ENCODE measurements around the gene EPB41. TPM values are rescaled to one million over a fixed set of nuclear protein-coding genes. Genes with fewer than 3 reads are reported as not detected.

The EPB41 gene
- total and polyA plus RNA-seq, 9 of the 15 experiments (the other 6 are each of a cell fraction or from before 2014, with no cell fraction given) = 3.7 to 213 (median 141) TPM

DNA sequence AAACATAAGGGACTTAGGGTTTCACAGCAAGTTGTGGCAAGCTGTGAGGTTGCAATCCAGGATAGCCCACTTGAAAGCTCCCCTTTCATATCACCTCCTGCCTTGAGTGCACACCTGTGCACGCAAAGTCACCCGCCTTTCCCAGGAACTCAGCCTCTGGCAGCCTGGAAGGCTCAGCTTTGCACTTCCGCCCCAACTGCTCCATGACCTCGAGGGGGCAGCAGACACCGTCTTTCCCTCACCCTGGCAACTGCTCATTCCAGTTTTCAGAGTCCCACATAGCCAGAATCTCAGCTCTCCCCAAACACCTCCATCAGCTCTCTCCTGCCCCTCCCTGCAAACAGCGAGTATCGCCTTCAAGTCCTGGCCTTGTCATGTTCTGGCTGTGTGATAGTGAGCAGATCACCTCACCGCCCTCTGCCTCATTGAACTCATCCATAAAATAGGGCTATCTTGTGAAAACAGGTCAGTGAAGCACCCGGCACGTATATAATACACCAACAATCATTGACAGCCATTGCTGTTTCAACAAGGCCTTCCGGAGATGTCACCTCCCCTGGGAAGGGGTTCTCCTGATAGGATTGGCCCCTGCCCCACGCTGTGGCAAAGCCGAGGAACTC, 32.2 kb upstream of the EPB41 start (continued):
- TF ChIP-seq, protein P1, sequence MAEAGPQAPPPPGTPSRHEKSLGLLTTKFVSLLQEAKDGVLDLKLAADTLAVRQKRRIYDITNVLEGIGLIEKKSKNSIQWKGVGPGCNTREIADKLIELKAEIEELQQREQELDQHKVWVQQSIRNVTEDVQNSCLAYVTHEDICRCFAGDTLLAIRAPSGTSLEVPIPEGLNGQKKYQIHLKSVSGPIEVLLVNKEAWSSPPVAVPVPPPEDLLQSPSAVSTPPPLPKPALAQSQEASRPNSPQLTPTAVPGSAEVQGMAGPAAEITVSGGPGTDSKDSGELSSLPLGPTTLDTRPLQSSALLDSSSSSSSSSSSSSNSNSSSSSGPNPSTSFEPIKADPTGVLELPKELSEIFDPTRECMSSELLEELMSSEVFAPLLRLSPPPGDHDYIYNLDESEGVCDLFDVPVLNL (CRISPR knock-in tag; IDR thresholded peaks at IDR 0.05; ENCODE audit: low read depth) = peak; percentile 27; the same call in 1 of the 2 replicates
- TF ChIP-seq, protein P2, sequence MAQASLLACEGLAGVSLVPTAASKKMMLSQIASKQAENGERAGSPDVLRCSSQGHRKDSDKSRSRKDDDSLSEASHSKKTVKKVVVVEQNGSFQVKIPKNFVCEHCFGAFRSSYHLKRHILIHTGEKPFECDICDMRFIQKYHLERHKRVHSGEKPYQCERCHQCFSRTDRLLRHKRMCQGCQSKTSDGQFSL (CRISPR knock-in tag; IDR thresholded peaks at IDR 0.05) = peak; percentile 87; the same call in 1 of the 2 replicates
- TF ChIP-seq, protein P2 (tag; IDR thresholded peaks at IDR 0.05) = no peak
- TF ChIP-seq ATF7 (IDR thresholded peaks at IDR 0.05) (peak; percentile 88), MCM5 (IDR thresholded peaks at IDR 0.05; ENCODE audit: low read depth) (no peak), HMG20A (CRISPR knock-in tag; conservative IDR thresholded peaks at IDR 0.05) (no peak), NR4A1 (CRISPR knock-in tag; IDR thresholded peaks at IDR 0.05) (no peak), NR4A1 (tag; IDR thresholded peaks at IDR 0.05) (0 out of 2 replicates have a peak, but pooled peaks have one; percentile 73), ARNT (IDR thresholded peaks at IDR 0.05) (peak; percentile 81 to 96), MEF2A (IDR thresholded peaks at IDR 0.05; ENCODE audit: control insufficient read depth, low read depth, low read length) (0 out of 2 replicates have a peak, but pooled peaks have one; percentile 43), ARHGAP35 (IDR thresholded peaks at IDR 0.05; ENCODE audit: partially characterized antibody) (no peak), ZNF143 (CRISPR knock-in tag; IDR thresholded peaks at IDR 0.05) (no peak), TAF1 (IDR thresholded peaks at IDR 0.05; ENCODE audit: control insufficient read depth, extremely low read depth, insufficient read depth, low read length, severe bottlenecking) (no peak), RUNX1 (IDR thresholded peaks at IDR 0.05; ENCODE audit: low read depth) (0 out of 2 replicates have a peak, but pooled peaks have one; percentile 65)
- TF ChIP-seq, protein P3, sequence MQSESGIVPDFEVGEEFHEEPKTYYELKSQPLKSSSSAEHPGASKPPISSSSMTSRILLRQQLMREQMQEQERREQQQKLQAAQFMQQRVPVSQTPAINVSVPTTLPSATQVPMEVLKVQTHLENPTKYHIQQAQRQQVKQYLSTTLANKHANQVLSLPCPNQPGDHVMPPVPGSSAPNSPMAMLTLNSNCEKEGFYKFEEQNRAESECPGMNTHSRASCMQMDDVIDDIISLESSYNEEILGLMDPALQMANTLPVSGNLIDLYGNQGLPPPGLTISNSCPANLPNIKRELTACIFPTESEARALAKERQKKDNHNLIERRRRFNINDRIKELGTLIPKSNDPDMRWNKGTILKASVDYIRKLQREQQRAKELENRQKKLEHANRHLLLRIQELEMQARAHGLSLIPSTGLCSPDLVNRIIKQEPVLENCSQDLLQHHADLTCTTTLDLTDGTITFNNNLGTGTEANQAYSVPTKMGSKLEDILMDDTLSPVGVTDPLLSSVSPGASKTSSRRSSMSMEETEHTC (IDR thresholded peaks at IDR 0.05) = no peak; the same call in 1 of the 2 replicates
- TF ChIP-seq, protein P4, sequence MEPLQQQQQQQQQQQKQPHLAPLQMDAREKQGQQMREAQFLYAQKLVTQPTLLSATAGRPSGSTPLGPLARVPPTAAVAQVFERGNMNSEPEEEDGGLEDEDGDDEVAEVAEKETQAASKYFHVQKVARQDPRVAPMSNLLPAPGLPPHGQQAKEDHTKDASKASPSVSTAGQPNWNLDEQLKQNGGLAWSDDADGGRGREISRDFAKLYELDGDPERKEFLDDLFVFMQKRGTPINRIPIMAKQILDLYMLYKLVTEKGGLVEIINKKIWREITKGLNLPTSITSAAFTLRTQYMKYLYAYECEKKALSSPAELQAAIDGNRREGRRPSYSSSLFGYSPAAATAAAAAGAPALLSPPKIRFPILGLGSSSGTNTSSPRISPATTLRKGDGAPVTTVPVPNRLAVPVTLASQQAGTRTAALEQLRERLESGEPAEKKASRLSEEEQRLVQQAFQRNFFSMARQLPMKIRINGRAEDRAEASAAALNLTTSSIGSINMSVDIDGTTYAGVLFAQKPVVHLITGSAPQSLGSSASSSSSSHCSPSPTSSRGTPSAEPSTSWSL (CRISPR knock-in tag; IDR thresholded peaks at IDR 0.05; ENCODE audit: borderline replicate concordance) = 0 out of 2 replicates have a peak, but pooled peaks have one; percentile 4
- TF ChIP-seq, protein P5, sequence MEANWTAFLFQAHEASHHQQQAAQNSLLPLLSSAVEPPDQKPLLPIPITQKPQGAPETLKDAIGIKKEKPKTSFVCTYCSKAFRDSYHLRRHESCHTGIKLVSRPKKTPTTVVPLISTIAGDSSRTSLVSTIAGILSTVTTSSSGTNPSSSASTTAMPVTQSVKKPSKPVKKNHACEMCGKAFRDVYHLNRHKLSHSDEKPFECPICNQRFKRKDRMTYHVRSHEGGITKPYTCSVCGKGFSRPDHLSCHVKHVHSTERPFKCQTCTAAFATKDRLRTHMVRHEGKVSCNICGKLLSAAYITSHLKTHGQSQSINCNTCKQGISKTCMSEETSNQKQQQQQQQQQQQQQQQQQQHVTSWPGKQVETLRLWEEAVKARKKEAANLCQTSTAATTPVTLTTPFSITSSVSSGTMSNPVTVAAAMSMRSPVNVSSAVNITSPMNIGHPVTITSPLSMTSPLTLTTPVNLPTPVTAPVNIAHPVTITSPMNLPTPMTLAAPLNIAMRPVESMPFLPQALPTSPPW (CRISPR knock-in tag; IDR thresholded peaks at IDR 0.05) = peak; percentile 68; the same call in 1 of the 2 replicates
- TF ChIP-seq, protein P6, sequence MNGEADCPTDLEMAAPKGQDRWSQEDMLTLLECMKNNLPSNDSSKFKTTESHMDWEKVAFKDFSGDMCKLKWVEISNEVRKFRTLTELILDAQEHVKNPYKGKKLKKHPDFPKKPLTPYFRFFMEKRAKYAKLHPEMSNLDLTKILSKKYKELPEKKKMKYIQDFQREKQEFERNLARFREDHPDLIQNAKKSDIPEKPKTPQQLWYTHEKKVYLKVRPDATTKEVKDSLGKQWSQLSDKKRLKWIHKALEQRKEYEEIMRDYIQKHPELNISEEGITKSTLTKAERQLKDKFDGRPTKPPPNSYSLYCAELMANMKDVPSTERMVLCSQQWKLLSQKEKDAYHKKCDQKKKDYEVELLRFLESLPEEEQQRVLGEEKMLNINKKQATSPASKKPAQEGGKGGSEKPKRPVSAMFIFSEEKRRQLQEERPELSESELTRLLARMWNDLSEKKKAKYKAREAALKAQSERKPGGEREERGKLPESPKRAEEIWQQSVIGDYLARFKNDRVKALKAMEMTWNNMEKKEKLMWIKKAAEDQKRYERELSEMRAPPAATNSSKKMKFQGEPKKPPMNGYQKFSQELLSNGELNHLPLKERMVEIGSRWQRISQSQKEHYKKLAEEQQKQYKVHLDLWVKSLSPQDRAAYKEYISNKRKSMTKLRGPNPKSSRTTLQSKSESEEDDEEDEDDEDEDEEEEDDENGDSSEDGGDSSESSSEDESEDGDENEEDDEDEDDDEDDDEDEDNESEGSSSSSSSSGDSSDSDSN (IDR thresholded peaks at IDR 0.05; ENCODE audit: borderline replicate concordance in 1 of 2, low read depth in 2 of 2, low read length in 2 of 2) = peak in 1 of 2 experiments; percentile 38; a peak in 1 of 4 replicates
